Stimulated activated CD8-positive, alpha-beta memory T cell treated with anti-CD3 and anti-CD28 coated beads, Interleukin-7, amount 100 ng/mL, for 1 hour (primary cell): ENCODE results near the gene CPOX.
"Not testable (repeated sequence)": the region's sequence is repeated elsewhere in the genome, so short reads cannot be mapped to it uniquely, and the experiment has no call there.

Experiments used
- DNase-seq, 2 donors: peaks; one replicate each; pipeline ENCODE4 v3.0.0-alpha.2; 2020; ENCODE audit warnings: low read depth in 2 of 2

CPOX gene

GRCh38 chr3:98563661-98564281, 29.6 kb downstream of the CPOX start:
- no peak for DNase-seq

GRCh38 chr3:98561727-98562521, 31.5 kb downstream of the CPOX start:
- no peak for DNase-seq

GRCh38 chr3:98560911-98561310, 32.5 kb downstream of the CPOX start:
- DNase-seq: no peak

GRCh38 chr3:98559769-98560168, 33.6 kb downstream of the CPOX start:
- not testable (repeated sequence) for DNase-seq

GRCh38 chr3:98558100-98558827, 35.1 kb downstream of the CPOX start:
- no peak for DNase-seq

GRCh38 chr3:98557324-98558010, 35.9 kb downstream of the CPOX start:
- DNase-seq: no peak

GRCh38 chr3:98556164-98557130, 37.0 kb downstream of the CPOX start:
- DNase-seq: no peak

- DNase-seq: no peak
Measured at GRCh38 chr3:98555025-98555379, 38.4 kb downstream of the CPOX start.

- DNase-seq: no peak
Measured at GRCh38 chr3:98554580-98554979, 38.8 kb downstream of the CPOX start.

- DNase-seq: no peak
Measured at GRCh38 chr3:98553753-98554152, 39.7 kb downstream of the CPOX start.

- DNase-seq: no peak
Measured at GRCh38 chr3:98553021-98553563, 40.3 kb downstream of the CPOX start.

- DNase-seq: no peak
Measured at GRCh38 chr3:98552232-98553020, 41.0 kb downstream of the CPOX start.

- DNase-seq: no peak
Measured at GRCh38 chr3:98551754-98552153, 41.7 kb downstream of the CPOX start.

GRCh38 chr3:98551236-98551635, 42.2 kb downstream of the CPOX start:
- no peak for DNase-seq

GRCh38 chr3:98550833-98551232, 42.6 kb downstream of the CPOX start:
- DNase-seq: no peak

GRCh38 chr3:98548544-98548943, 44.9 kb downstream of the CPOX start:
- no peak for DNase-seq

- no peak for DNase-seq
Measured at GRCh38 chr3:98545940-98546339, 47.5 kb downstream of the CPOX start.

GRCh38 chr3:98542623-98543022, 50.8 kb downstream of the CPOX start:
- DNase-seq: no peak

GRCh38 chr3:98541695-98542094, 51.7 kb downstream of the CPOX start:
- DNase-seq: no peak

- no peak for DNase-seq
Measured at GRCh38 chr3:98540346-98540745, 53.1 kb downstream of the CPOX start.
